T-cell (primary cell): ENCODE results near the gene SFSWAP. TPM values are rescaled to one million over a fixed set of nuclear protein-coding genes. Genes with fewer than 3 reads are reported as not detected.

Experiments
- ATAC-seq, 4 experiments: fragments of 200-7000 bp in 3 of 4; fragments of 150-1000 bp in 1 of 4; cut with Tn5 transposase; replicated peaks in 1 of 4; 1 replicate in 3 of 4; 2 replicates in 1 of 4; pipeline ENCODE4 v1.10.0; 2021; ENCODE audit warnings: moderate library complexity in 3 of 4, mild to moderate bottlenecking in 2 of 4, moderate number of reproducible peaks in 1 of 4
- CTCF ChIA-PET, 2 donors: fragments of 300-600 bp; sonication (Branson Sonifier 250); formaldehyde crosslinking; loops; one replicate each; lab custom pipeline; 2022; ENCODE audit warnings: antibody characterized with exemption in 2 of 2; lab: Charles Lee
- POLR2A ChIA-PET, 2 donors: fragments of 300-600 bp; sonication (Branson Sonifier 250); formaldehyde crosslinking; loops; one replicate each; lab custom pipeline; 2022; ENCODE audit warnings: antibody characterized with exemption in 2 of 2; lab: Charles Lee
- DNase-seq, 35 experiments: peaks; one replicate each; pipeline versions ENCODE4 v3.0.0 to v3.0.0-alpha.2; 2013 to 2023
- H3K27ac ChIP-seq: one replicate; pipeline ENCODE4 v1.5.1; 2013; ENCODE audit warnings: low read length
- H3K27me3 ChIP-seq, 2 experiments: replicated peaks in 1 of 2; 1 replicate in 1 of 2; 2 replicates in 1 of 2; pipeline versions ENCODE4 v1.6.1 to v1.7.0; 2013; ENCODE audit warnings: low read length in 1 of 2, mixed read lengths in 1 of 2; ENCODE audit not compliant: control insufficient read depth in 2 of 2, insufficient read depth in 2 of 2; ENCODE audit errors: extremely low read depth in 1 of 2
- H3K36me3 ChIP-seq, 2 donors: 1 replicate in 1 of 2; 2 replicates in 1 of 2; pipeline versions ENCODE4 v1.6.1 to v1.7.0; 2013; ENCODE audit warnings: low read length in 1 of 2; ENCODE audit not compliant: control insufficient read depth in 2 of 2, insufficient read depth in 1 of 2; ENCODE audit errors: extremely low read depth in 1 of 2
- H3K4me1 ChIP-seq, 2 experiments: 1 replicate in 1 of 2; 2 replicates in 1 of 2; pipeline versions ENCODE4 v1.6.1 to v1.7.0; 2013; ENCODE audit warnings: low read length in 2 of 2, mixed read lengths in 1 of 2; ENCODE audit not compliant: insufficient read depth in 2 of 2, control insufficient read depth in 1 of 2; ENCODE audit errors: extremely low read depth in 1 of 2
- H3K4me3 ChIP-seq, 2 donors: 1 replicate in 1 of 2; 2 replicates in 1 of 2; pipeline versions ENCODE4 v1.5.1 to v1.7.0; 2013; ENCODE audit warnings: mild to moderate bottlenecking in 2 of 2, low read length in 1 of 2, moderate library complexity in 1 of 2; ENCODE audit not compliant: control insufficient read depth in 1 of 2; ENCODE audit errors: extremely low read depth in 1 of 2
- H3K9me3 ChIP-seq: 2 replicates; pipeline ENCODE4 v1.7.0; 2013
- H3K27ac Mint-ChIP-seq, 2 donors: one replicate each; pipeline ENCODE4 v1.8.0; 2020 to 2021; ENCODE audit warnings: mild to moderate bottlenecking in 2 of 2, mixed read lengths in 2 of 2
- H3K27me3 Mint-ChIP-seq, 2 donors: one replicate each; pipeline ENCODE4 v1.8.0; 2021 to 2022; ENCODE audit warnings: mixed read lengths in 2 of 2
- H3K36me3 Mint-ChIP-seq: one replicate; pipeline ENCODE4 v1.8.0; 2021; ENCODE audit warnings: mixed read lengths
- H3K4me1 Mint-ChIP-seq, 3 donors: one replicate each; pipeline ENCODE4 v1.8.0; 2020 to 2022; ENCODE audit warnings: mixed read lengths in 3 of 3, mild to moderate bottlenecking in 1 of 3
- H3K4me3 Mint-ChIP-seq, 3 donors: one replicate each; pipeline ENCODE4 v1.8.0; 2020 to 2022; ENCODE audit warnings: mild to moderate bottlenecking in 3 of 3, mixed read lengths in 3 of 3, moderate library complexity in 3 of 3
- H3K9me3 Mint-ChIP-seq, 3 donors: one replicate each; pipeline ENCODE4 v1.8.0; 2020 to 2022; ENCODE audit warnings: mixed read lengths in 3 of 3
- WGBS: methylation state at CpG from one replicate; pipeline ENCODE4 v1.1.5; 2013; ENCODE audit warnings: missing lambda C conversion rate; ENCODE audit not compliant: insufficient coverage; 5-methylcytosine and 5-hydroxymethylcytosine counted together
- total RNA-seq, 35 experiments: library from RNA in 6 of 35; stranded (reverse) in 6 of 35; fragments of 120-200 nt in 1 of 35; gene quantifications; one replicate each; pipeline versions ENCODE4 v1.2.1 to v1.2.4 and lab custom pipeline; 2013 to 2026

Gene SFSWAP
- total RNA-seq, 5 donors from 2014 or later (not counting 1 experiment from before 2014, with no cell fraction given), result 95.7 to 110 (median 106) TPM

DNA sequence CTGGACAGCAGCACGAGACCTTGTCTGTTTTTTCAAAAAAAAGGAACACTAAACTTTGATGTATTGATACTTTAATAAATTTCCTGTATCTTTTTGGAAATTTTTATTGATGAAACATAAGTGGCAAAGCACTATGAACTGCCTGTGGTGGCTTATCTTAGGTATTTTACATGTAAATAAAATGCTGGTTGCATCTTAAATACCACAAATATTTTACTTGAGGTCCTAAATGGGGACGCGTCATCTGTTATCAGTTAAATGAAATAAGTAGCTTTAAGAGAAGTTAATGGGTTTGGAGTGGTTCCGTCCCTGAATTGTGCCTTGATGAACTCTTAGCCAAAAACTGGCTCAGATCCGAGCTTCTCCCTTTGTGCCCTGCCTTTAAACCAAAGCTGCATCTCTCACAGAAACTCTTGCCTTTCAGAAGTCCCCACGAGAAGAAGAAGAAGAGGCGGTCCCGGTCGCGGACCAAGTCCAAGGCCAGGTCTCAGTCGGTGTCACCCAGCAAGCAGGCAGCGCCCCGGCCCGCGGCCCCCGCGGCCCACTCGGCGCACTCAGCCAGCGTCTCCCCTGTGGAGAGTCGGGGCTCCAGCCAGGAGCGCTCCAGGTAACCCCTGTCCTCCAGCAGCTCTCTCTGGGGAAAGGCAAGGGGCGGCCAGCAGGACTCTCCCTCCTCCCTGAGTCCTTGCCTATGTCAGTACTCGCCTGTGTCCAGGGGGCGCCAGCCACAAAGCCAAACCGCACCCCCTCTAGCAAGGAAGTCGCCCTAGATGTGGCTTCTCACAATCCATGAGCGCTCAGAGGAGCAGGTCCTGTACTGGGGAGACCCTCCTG is 86.1 kb downstream of the SFSWAP start:
- ATAC-seq (no peak), DNase-seq (no peak)
- no peaks in the 10 kb centered on the region for H3K9me3 ChIP-seq
- peaks cover 0 to 4% (median 0%) of the 10 kb centered on the region in 3 donors for H3K4me1 Mint-ChIP-seq
- POLR2A ChIA-PET, result no interaction called here
- CTCF ChIA-PET, result no interaction called here
- H3K27me3 ChIP-seq, result no peaks in the 10 kb centered on the region
- no peaks in the 10 kb centered on the region for H3K27me3 Mint-ChIP-seq
- H3K4me1 ChIP-seq, result no peaks in the 10 kb centered on the region
- H3K36me3 Mint-ChIP-seq, result peaks cover 65% of the 10 kb centered on the region
- no peak overlapping the region for H3K4me3 ChIP-seq
- no peaks in the 10 kb centered on the region for H3K9me3 Mint-ChIP-seq
- H3K27ac ChIP-seq, result no peak overlapping the region
- peaks cover 20 to 60% of the 10 kb centered on the region in 2 donors for H3K36me3 ChIP-seq
- peak overlapping the region in 1 of 2 donors; percentile 52 for H3K27ac Mint-ChIP-seq
- 96% methylated on average over 17 of the region's 28 CpGs for WGBS
- H3K4me3 Mint-ChIP-seq, result no peak overlapping the region

DNA sequence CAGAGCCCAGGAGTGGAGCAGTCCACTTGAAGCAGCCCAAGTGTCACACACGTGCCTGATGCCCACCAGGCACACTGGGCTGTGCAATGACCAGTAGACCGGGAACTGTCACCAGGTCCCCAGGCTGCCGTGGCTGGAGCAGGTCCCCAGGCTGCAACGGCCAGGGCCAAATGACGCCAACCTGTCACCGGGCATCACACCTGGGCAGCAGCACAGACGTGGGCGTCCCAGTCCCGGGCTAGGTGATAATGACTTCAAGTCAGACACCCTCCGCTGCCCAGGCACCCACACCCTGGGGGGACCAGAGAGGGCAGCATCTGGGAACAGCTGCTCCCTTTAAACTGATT is 86.7 kb downstream of the SFSWAP start:
- no peaks in the 10 kb centered on the region for H3K27me3 Mint-ChIP-seq
- 95% methylated on average over 10 of the region's 10 CpGs for WGBS
- H3K9me3 Mint-ChIP-seq, result no peaks in the 10 kb centered on the region
- POLR2A ChIA-PET, result no interaction called here
- DNase-seq (no peak), ATAC-seq (no peak)
- H3K27ac ChIP-seq, result no peak overlapping the region
- H3K4me3 Mint-ChIP-seq, result no peak overlapping the region
- peaks cover 18 to 64% of the 10 kb centered on the region in 2 donors for H3K36me3 ChIP-seq
- H3K4me1 Mint-ChIP-seq, result peaks cover 0 to 4% (median 0%) of the 10 kb centered on the region in 3 donors
- no peak overlapping the region for H3K27ac Mint-ChIP-seq
- H3K9me3 ChIP-seq, result no peaks in the 10 kb centered on the region
- H3K27me3 ChIP-seq, result no peaks in the 10 kb centered on the region
- no peaks in the 10 kb centered on the region for H3K4me1 ChIP-seq
- CTCF ChIA-PET, result no interaction called here
- peaks cover 63% of the 10 kb centered on the region for H3K36me3 Mint-ChIP-seq
- no peak overlapping the region for H3K4me3 ChIP-seq

DNA sequence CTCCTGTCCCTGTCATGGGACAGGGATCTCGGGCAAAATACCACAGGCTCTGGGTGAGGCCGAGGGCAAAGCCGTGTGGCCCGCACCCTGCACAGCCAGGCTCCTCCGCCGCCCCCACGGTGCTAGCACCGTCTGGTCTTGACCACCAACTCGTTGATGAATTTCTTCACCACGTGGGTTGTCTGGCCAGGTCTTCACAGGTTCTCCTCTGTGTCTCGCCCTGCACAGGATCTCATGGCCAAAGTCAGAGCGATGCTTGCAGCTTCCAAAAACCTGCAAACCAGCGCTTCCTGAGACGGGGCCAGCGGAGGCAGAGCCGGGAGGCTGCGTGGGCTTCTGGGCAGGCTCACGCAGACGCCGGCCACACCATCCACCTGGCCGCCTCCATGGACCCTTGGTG is 88.3 kb downstream of the SFSWAP start:
- H3K27ac Mint-ChIP-seq, result no peak overlapping the region
- peaks cover 0 to 4% (median 0%) of the 10 kb centered on the region in 3 donors for H3K4me1 Mint-ChIP-seq
- 91% methylated on average over 17 of the region's 21 CpGs for WGBS
- Histone ChIP-seq H3K27ac (no peak overlapping the region), H3K4me3 (no peak overlapping the region), H3K4me1 (no peaks in the 10 kb centered on the region), H3K36me3 (peaks cover 18 to 62% of the 10 kb centered on the region in 2 donors), H3K9me3 (no peaks in the 10 kb centered on the region), H3K27me3 (no peaks in the 10 kb centered on the region)
- no peaks in the 10 kb centered on the region for H3K9me3 Mint-ChIP-seq
- no peaks in the 10 kb centered on the region for H3K27me3 Mint-ChIP-seq
- no peak for ATAC-seq
- POLR2A ChIA-PET, result no interaction called here
- CTCF ChIA-PET, result no interaction called here
- H3K4me3 Mint-ChIP-seq, result no peak overlapping the region
- DNase-seq, result no peak
- peaks cover 52% of the 10 kb centered on the region for H3K36me3 Mint-ChIP-seq

DNA sequence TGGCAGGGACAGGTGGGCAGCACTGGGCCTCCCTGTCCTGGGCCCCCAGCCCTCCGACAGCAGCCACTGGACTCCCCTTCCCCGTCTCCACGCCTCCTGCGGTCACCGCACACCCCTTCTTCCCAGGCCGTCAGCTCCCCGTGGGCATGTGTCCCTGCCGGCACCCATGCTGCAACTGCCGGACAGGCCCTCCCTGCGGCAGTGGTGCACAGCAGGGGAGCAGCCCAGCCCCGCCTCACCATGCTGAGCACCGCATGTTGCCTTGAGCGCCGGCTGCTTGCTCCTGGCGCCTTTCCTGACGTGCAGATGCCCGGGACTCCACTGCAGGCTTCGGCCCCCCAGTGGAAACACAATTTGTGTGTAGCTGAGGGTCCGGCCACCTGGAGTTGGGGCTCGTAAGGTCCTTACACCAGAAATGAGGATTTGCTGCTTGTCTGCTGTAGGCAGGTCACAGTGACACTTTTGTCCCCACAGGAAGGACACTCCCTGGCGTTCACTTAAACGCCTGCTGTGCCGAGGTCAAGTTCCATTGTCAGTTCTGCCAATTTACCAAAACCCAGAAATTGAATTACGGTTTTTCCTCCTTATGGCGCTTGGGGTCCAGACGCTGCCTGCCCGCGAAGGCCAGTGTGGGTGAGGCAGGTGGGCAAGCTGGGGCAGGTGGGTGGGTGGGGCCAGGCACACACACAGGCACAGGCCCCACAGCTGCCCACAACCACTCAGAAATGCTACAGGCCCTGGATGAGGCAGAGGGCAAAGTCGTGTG is 89.1 kb downstream of the SFSWAP start:
- no peak overlapping the region for H3K27ac Mint-ChIP-seq
- POLR2A ChIA-PET, result no interaction called here
- no peak for ATAC-seq

DNA sequence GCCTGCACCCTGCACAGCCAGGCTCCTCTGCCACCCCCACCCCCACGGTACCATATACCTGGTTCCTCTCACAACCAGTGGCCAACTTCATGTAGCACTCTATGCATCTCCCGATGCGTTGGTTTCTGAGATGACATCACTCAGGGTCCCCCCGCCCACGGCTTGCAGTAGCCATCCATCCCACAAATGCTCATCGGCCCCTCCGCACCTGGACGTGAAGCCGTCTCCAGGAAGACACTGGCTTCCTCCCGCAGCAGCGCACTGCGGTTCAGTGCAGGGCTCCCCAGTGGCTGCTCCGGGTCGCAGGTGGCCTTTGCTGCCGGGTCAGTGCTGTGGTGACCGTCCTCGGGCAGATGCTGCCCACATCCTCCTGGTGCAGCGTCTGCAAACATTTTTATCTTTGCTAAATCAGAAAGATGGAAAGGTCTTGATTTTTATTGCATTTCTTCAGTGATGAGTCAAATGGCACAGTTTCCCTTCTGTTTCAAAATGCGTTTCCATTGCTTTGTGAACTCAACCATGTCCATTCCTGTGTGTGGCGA is 89.8 kb downstream of the SFSWAP start:
- CTCF ChIA-PET, result no interaction called here

More for the DNA sequence above, 89.1 kb downstream of the SFSWAP start:
- DNase-seq, result no peak
- H3K27me3 ChIP-seq, result no peaks in the 10 kb centered on the region
- H3K27ac ChIP-seq, result no peak overlapping the region
- peaks cover 0 to 4% (median 0%) of the 10 kb centered on the region in 3 donors for H3K4me1 Mint-ChIP-seq
- no peaks in the 10 kb centered on the region for H3K9me3 Mint-ChIP-seq
- H3K4me3 ChIP-seq, result no peak overlapping the region
- WGBS, result 95% methylated on average over 24 of the region's 29 CpGs
- peaks cover 47% of the 10 kb centered on the region for H3K36me3 Mint-ChIP-seq
- H3K4me3 Mint-ChIP-seq, result no peak overlapping the region
- H3K9me3 ChIP-seq, result no peaks in the 10 kb centered on the region
- no peaks in the 10 kb centered on the region for H3K4me1 ChIP-seq
- CTCF ChIA-PET, result no interaction called here
- H3K27me3 Mint-ChIP-seq, result no peaks in the 10 kb centered on the region
- peaks cover 16 to 55% of the 10 kb centered on the region in 2 donors for H3K36me3 ChIP-seq

DNA sequence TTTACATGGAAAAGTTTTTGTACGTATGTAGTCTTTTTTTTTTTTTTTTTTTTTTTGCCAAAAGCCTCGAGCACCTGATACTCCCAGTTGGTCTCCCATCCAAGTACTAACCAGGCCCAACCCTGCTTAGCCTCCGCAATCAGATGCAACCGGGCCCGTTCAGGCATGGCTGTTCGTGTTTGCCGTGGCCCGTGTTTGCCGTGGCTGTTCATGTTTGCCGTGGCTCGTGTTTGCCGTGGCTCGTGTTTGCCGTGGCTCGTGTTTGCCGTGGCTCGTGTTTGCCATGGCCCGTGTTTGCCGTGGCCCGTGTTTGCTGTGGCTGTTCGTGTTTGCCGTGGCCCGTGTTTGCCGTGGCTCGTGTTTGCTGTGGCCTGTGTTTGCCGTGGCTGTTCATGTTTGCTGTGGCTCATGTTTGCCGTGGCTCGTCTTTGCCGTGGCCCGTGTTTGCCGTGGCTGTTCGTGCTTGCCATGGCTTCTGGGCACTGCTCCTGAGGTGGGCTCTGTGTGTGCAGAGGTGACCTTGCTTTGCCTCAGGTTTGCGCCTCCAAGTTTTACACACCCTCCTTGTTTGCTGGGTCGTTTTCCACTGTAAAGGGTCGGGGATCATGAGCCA is 90.5 kb downstream of the SFSWAP start:
- peaks cover 47% of the 10 kb centered on the region for H3K36me3 Mint-ChIP-seq
- H3K9me3 ChIP-seq, result no peaks in the 10 kb centered on the region
- no peak overlapping the region for H3K27ac ChIP-seq
- no peak overlapping the region for H3K27ac Mint-ChIP-seq
- H3K27me3 ChIP-seq, result no peaks in the 10 kb centered on the region
- H3K4me1 ChIP-seq, result no peaks in the 10 kb centered on the region
- ATAC-seq (no peak), DNase-seq (no peak)
- no peaks in the 10 kb centered on the region for H3K9me3 Mint-ChIP-seq
- no peaks in the 10 kb centered on the region for H3K27me3 Mint-ChIP-seq
- 98% methylated on average over 14 of the region's 35 CpGs for WGBS
- ChIA-PET POLR2A (no interaction called here), CTCF (no interaction called here)
- H3K36me3 ChIP-seq, result peaks cover 8 to 46% of the 10 kb centered on the region in 2 donors
- H3K4me3 ChIP-seq, result no peak overlapping the region
- peaks cover 0 to under 1% (median 0%) of the 10 kb centered on the region in 3 donors for H3K4me1 Mint-ChIP-seq
- H3K4me3 Mint-ChIP-seq, result no peak overlapping the region

More for the DNA sequence above, 89.8 kb downstream of the SFSWAP start:
- DNase-seq (no peak), ATAC-seq (no peak)
- 84% methylated on average over 13 of the region's 20 CpGs for WGBS
- H3K9me3 Mint-ChIP-seq, result no peaks in the 10 kb centered on the region
- H3K27ac Mint-ChIP-seq, result no peak overlapping the region
- peaks cover 12 to 49% of the 10 kb centered on the region in 2 donors for H3K36me3 ChIP-seq
- peaks cover 51% of the 10 kb centered on the region for H3K36me3 Mint-ChIP-seq
- POLR2A ChIA-PET, result no interaction called here
- H3K9me3 ChIP-seq, result no peaks in the 10 kb centered on the region
- no peak overlapping the region for H3K27ac ChIP-seq
- H3K4me1 Mint-ChIP-seq, result peaks cover 0 to 4% (median 0%) of the 10 kb centered on the region in 3 donors
- H3K4me3 Mint-ChIP-seq, result no peak overlapping the region
- no peaks in the 10 kb centered on the region for H3K27me3 ChIP-seq
- H3K4me1 ChIP-seq, result no peaks in the 10 kb centered on the region
- no peak overlapping the region for H3K4me3 ChIP-seq
- no peaks in the 10 kb centered on the region for H3K27me3 Mint-ChIP-seq
